Upper lobe of right lung (tissue), 1 donor: ENCODE measurements around the gene RPTOR. TPM values are rescaled to one million over a fixed set of nuclear protein-coding genes. Genes with fewer than 3 reads are reported as not detected.

Experiments used
- ATAC-seq: fragments of 200-7000 bp; cut with Tn5 transposase; one replicate; pipeline ENCODE4 v1.9.1; 2020; ENCODE audit warnings: mild to moderate bottlenecking, moderate library complexity
- DNase-seq: peaks from one replicate; pipeline ENCODE4 v3.0.0-alpha.2; 2020
- H3K27ac ChIP-seq: fragments of 200-600 bp; one replicate; pipeline ENCODE4 v1.8.0; 2022
- H3K27me3 ChIP-seq: fragments of 200-600 bp; one replicate; pipeline ENCODE4 v1.8.0; 2022; ENCODE audit warnings: mild to moderate bottlenecking
- H3K36me3 ChIP-seq: fragments of 200-600 bp; one replicate; pipeline ENCODE4 v1.8.0; 2022
- H3K4me1 ChIP-seq: fragments of 200-600 bp; one replicate; pipeline ENCODE4 v1.8.0; 2022
- H3K4me3 ChIP-seq: fragments of 200-600 bp; one replicate; pipeline ENCODE4 v1.8.0; 2022; ENCODE audit warnings: mild to moderate bottlenecking
- H3K9me3 ChIP-seq: fragments of 200-600 bp; one replicate; pipeline ENCODE4 v1.8.0; 2022
- CTCF ChIP-seq: fragments of 200-600 bp; IDR thresholded peaks from one replicate; pipeline ENCODE4 v1.8.0; 2022; ENCODE audit warnings: antibody characterized with exemption
- intact Hi-C: fragments of 100-400 bp; cut with DNase I; formaldehyde crosslinking; loops from one replicate; pipeline ENCODE4 v1.11.0; 2022
- total RNA-seq: library from RNA; stranded (reverse); fragmentation: NEBNext Ultra II Directional; extraction: Animal tissue kit (Norgen Biotek cat#: 25700); gene quantifications from one replicate; pipeline ENCODE4 v1.2.1, GENCODE V29; 2021
- donor health status: DM: no; HTN: yes; CAD: no; lungs with severe emphysema.

RPTOR gene
- total RNA-seq, 1 donor from 2014 or later = 35.4 TPM

GRCh38 chr17:80539022-80539641 lies 5.5 kb upstream of the RPTOR start:
- Histone ChIP-seq H3K36me3 (no peaks in the 10 kb centered on the region), H3K4me3 (no peak overlapping the region), H3K27me3 (peaks cover 6% of the 10 kb centered on the region), H3K27ac (no peak overlapping the region), H3K9me3 (no peaks in the 10 kb centered on the region), H3K4me1 (no peaks in the 10 kb centered on the region)
- ATAC-seq (no peak), DNase-seq (no peak)
- intact Hi-C loops = no loop called here
- no peak for TF ChIP-seq CTCF

- Histone ChIP-seq H3K36me3 (no peaks in the 10 kb centered on the region), H3K27ac (peak overlapping the region; percentile 81), H3K9me3 (no peaks in the 10 kb centered on the region), H3K4me3 (peak overlapping the region; percentile 90), H3K4me1 (peaks cover 16% of the 10 kb centered on the region), H3K27me3 (peaks cover 6% of the 10 kb centered on the region)
- ATAC-seq (no peak), DNase-seq (no peak)
- no peak for TF ChIP-seq CTCF
- intact Hi-C loops = no loop called here
Measured at GRCh38 chr17:80545499-80545826, 825 bp downstream of the RPTOR start.

- Histone ChIP-seq H3K27me3 (peaks cover 6% of the 10 kb centered on the region), H3K4me3 (no peak overlapping the region), H3K4me1 (peaks cover 16% of the 10 kb centered on the region), H3K9me3 (no peaks in the 10 kb centered on the region), H3K36me3 (no peaks in the 10 kb centered on the region), H3K27ac (no peak overlapping the region)
- DNase-seq = no peak
- TF ChIP-seq CTCF = no peak
- no peak for ATAC-seq
- intact Hi-C loops = no loop called here
Measured at GRCh38 chr17:80546267-80546666, 1.6 kb downstream of the RPTOR start.

GRCh38 chr17:80552523-80552922 lies 7.9 kb downstream of the RPTOR start:
- H3K27me3 ChIP-seq = no peaks in the 10 kb centered on the region
- H3K27ac ChIP-seq = no peak overlapping the region
- intact Hi-C loops = no loop called here
- H3K4me3 ChIP-seq = no peak overlapping the region
- H3K36me3 ChIP-seq = no peaks in the 10 kb centered on the region
- H3K4me1 ChIP-seq = no peaks in the 10 kb centered on the region
- DNase-seq (no peak), ATAC-seq (no peak)
- H3K9me3 ChIP-seq = no peaks in the 10 kb centered on the region
- TF ChIP-seq CTCF = no peak

- ATAC-seq = no peak
- H3K27ac ChIP-seq = no peak overlapping the region
- no peaks in the 10 kb centered on the region for H3K4me1 ChIP-seq
- intact Hi-C loops = no loop called here
- DNase-seq = no peak
- TF ChIP-seq CTCF = no peak
- H3K4me3 ChIP-seq = no peak overlapping the region
- no peaks in the 10 kb centered on the region for H3K27me3 ChIP-seq
- no peaks in the 10 kb centered on the region for H3K36me3 ChIP-seq
- no peaks in the 10 kb centered on the region for H3K9me3 ChIP-seq
Measured at GRCh38 chr17:80555266-80555665, 10.6 kb downstream of the RPTOR start.

DNA sequence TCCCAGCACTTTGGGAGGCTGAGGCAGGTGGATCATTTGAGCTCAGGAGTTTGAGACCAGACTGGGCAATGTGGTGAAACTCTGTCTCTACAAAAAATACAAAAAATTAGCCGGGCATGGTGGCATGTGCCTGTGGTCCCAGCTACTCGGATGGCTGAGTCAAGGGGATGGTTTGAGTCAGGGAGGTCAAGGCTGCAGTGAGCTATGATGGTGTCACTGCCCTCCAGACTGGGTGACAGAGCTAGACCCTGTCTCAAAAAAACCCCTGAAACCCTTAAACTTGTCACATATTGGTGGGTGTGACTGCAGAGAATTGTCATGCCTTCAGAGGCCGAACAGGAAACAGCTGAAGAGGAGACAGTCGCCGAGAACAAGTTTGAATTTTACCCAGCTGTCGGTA lies 13.4 kb downstream of the RPTOR start:
- no peak for TF ChIP-seq CTCF
- intact Hi-C loops = no loop called here

More for the DNA sequence above, 13.4 kb downstream of the RPTOR start:
- Histone ChIP-seq H3K4me1 (no peaks in the 10 kb centered on the region), H3K36me3 (no peaks in the 10 kb centered on the region), H3K27me3 (no peaks in the 10 kb centered on the region), H3K9me3 (no peaks in the 10 kb centered on the region), H3K4me3 (no peak overlapping the region), H3K27ac (no peak overlapping the region)
- ATAC-seq (no peak), DNase-seq (no peak)
